Suprapubic skin (tissue), 4 donors: ENCODE results near the gene C11orf91. TPM values are rescaled to one million over a fixed set of nuclear protein-coding genes. Genes with fewer than 3 reads are reported as not detected.

Experiments used
- DNase-seq, 2 donors: peaks; one replicate each; pipeline ENCODE4 v3.0.0-alpha.2; 2019; ENCODE audit warnings: low spot score in 2 of 2
- H3K27ac ChIP-seq: fragments of 200-600 bp; sonication (generic); one replicate; pipeline ENCODE4 v1.5.1; 2019
- H3K27me3 ChIP-seq: fragments of 200-600 bp; sonication (generic); one replicate; pipeline ENCODE4 v1.5.1; 2019
- H3K36me3 ChIP-seq: fragments of 200-600 bp; sonication (generic); one replicate; pipeline ENCODE4 v1.5.1; 2019
- H3K4me1 ChIP-seq: fragments of 200-600 bp; sonication (generic); one replicate; pipeline ENCODE4 v1.5.1; 2019
- H3K4me3 ChIP-seq: fragments of 200-600 bp; sonication (generic); one replicate; pipeline ENCODE4 v1.5.1; 2019; ENCODE audit warnings: mild to moderate bottlenecking
- H3K9me3 ChIP-seq: fragments of 200-600 bp; sonication (generic); one replicate; pipeline ENCODE4 v1.5.1; 2019
- CTCF ChIP-seq, 2 donors: fragments of 200-600 bp in 1 of 2; fragments of 450-650 bp in 1 of 2; sonication (generic) in 1 of 2; IDR thresholded peaks; one replicate each; pipeline ENCODE4 v1.5.1; 2016 to 2019; ENCODE audit warnings: antibody characterized with exemption in 2 of 2, mild to moderate bottlenecking in 1 of 2, moderate library complexity in 1 of 2
- EP300 ChIP-seq: sonication (generic); formaldehyde crosslinking; IDR thresholded peaks from one replicate; pipeline ENCODE4 v1.6.1; 2017; ENCODE audit warnings: antibody characterized with exemption
- POLR2A ChIP-seq, 2 donors: fragments of 450-650 bp; IDR thresholded peaks; one replicate each; pipeline ENCODE4 v1.6.1; 2017; ENCODE audit warnings: antibody characterized with exemption in 2 of 2, mild to moderate bottlenecking in 2 of 2, moderate library complexity in 2 of 2
- POLR2AphosphoS5 ChIP-seq, 3 donors: sonication (generic); formaldehyde crosslinking; IDR thresholded peaks; one replicate each; pipeline ENCODE4 v1.6.1; 2017; ENCODE audit warnings: antibody characterized with exemption in 3 of 3
- WGBS: methylation state at CpG from one replicate; pipeline ENCODE4 v1.1.5; 2018; 5-methylcytosine and 5-hydroxymethylcytosine counted together
- total RNA-seq, 4 donors: library from RNA; depleted of rRNA; stranded (reverse); fragments of >200 nt; gene quantifications; one replicate each; pipeline ENCODE4 v1.1.0, GENCODE V29; 2016

Gene C11orf91, protein sequence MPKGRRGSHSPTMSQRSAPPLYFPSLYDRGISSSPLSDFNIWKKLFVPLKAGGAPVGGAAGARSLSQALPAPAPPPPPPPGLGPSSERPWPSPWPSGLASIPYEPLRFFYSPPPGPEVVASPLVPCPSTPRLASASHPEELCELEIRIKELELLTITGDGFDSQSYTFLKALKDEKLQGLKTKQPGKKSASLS
- total RNA-seq, result not detected

DNA sequence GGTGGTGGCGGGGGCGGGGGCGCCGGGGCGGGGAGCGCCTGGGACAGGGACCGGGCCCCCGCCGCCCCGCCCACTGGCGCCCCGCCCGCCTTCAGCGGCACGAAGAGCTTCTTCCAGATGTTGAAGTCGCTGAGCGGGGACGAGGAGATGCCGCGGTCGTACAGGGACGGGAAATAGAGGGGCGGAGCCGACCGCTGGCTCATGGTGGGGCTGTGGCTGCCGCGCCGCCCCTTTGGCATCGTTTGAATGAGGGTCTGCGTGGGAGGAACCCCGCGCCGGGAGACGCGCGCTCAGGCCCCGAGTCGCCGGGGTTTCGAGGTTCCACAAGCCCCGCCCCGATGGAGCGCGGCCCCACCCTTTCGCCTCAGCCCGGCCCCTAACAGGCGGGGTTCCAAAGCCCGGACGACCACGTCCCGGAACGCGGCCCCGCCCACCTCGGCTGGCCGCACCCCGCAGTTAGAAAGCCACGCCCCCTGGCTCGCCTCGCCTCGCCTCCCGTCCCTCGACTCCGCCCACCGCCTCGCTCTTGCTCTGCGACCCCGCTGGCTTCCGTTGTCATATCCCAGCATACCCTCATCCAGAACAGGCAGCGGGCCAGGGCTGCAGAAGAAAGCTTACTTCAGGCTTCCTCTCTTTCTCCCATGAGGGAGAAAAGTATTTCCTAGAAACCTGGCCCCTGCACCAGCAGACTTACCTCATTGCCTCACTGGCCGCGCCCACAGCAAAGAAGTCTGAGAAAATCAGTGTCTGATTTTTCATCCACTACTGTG is at the start of gene C11orf91:
TSS of gene C11orf91 (minus strand) at position 325 of the 770 bp plus-strand sequence. CDS start at position 239, 86 bp downstream.
- peak within 1 kb of the TSS; percentile 74 for H3K27ac ChIP-seq
- peaks cover 67% of the 10 kb centered on the region for H3K4me1 ChIP-seq
- DNase-seq, result peak; percentile 97 to 98
- H3K36me3 ChIP-seq, result no peaks in the 10 kb centered on the region
- peak in 2 of 3 donors; percentile 71 to 84 for TF ChIP-seq POLR2AphosphoS5 (IDR thresholded peaks at IDR 0.05)
- TF ChIP-seq POLR2A (IDR thresholded peaks at IDR 0.05), result peak in 1 of 2 donors; percentile 48
- TF ChIP-seq EP300, result no peak
- H3K9me3 ChIP-seq, result no peaks in the 10 kb centered on the region
- H3K27me3 ChIP-seq, result no peaks in the 10 kb centered on the region
- peak within 1 kb of the TSS; percentile 62 for H3K4me3 ChIP-seq
- 0% methylated on average over 21 of the region's 72 CpGs for WGBS

GRCh38 chr11:33747979-33748378 is 47.4 kb upstream of the C11orf91 start:
- no peaks in the 10 kb centered on the region for H3K4me1 ChIP-seq
- no peaks in the 10 kb centered on the region for H3K9me3 ChIP-seq
- H3K4me3 ChIP-seq, result no peak overlapping the region
- no peaks in the 10 kb centered on the region for H3K27me3 ChIP-seq
- H3K27ac ChIP-seq, result no peak overlapping the region
- TF ChIP-seq POLR2AphosphoS5 (IDR thresholded peaks at IDR 0.05) (no peak), CTCF (IDR thresholded peaks at IDR 0.05) (no peak), POLR2A (IDR thresholded peaks at IDR 0.05) (no peak), EP300 (no peak)
- 36% methylated on average over 2 of the region's 2 CpGs for WGBS
- H3K36me3 ChIP-seq, result peaks cover 59% of the 10 kb centered on the region
- no peak for DNase-seq

DNA sequence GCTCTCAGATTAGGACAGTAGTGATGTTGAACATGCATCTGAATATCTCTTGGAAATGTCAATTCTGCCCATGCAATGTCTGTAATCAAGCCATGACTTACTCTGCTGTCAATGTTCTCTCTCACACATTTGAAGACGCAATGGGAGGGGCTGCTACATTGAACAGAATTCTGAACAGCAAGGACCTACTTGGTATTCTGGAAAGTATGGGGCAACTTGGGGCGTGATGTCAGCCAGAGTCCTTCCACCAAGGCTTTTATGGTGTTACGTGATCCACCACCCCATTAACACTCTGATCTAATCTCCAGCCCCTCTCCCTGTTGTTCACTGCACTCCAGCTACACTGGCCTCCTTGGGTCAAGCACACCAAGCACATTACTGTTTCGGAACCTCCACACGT is 42.7 kb upstream of the C11orf91 start:
- Histone ChIP-seq H3K27me3 (no peaks in the 10 kb centered on the region), H3K4me3 (no peak overlapping the region), H3K36me3 (peaks cover 26% of the 10 kb centered on the region), H3K27ac (no peak overlapping the region), H3K4me1 (no peaks in the 10 kb centered on the region), H3K9me3 (no peaks in the 10 kb centered on the region)
- DNase-seq, result no peak
- no peak for TF ChIP-seq POLR2AphosphoS5 (IDR thresholded peaks at IDR 0.05)
- no peak for TF ChIP-seq EP300
- no peak for TF ChIP-seq POLR2A (IDR thresholded peaks at IDR 0.05)
- TF ChIP-seq CTCF (IDR thresholded peaks at IDR 0.05), result no peak
- 90% methylated on average over 5 of the region's 5 CpGs for WGBS

DNA sequence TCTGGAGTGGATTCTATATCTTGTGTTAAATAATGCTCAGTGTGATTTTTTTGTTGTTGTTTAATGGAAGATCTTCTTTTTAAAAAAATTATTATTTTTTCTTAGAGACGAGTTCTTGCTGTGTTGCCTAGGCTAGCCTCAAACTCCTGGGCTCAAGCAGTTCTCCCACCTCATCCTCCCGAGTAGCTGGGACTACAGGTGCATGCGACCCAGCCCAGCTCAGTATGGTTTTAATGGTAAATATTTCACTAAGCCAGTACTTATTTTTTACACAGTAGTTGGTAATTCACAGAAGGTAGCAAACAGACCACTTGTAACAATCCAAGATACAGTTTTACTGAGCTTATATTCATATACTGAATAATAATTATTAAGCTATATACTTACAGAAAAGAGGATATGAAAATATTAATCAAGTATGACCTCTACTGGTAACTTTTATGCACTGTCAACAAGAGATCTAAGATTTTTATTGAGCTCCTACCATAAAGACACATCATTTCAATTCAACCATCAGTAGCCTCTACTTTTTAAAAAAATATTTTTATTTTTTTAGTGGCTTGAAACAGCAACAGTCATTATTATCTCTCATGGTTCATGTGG is 41.7 kb upstream of the C11orf91 start:
- DNase-seq, result no peak
- WGBS, result 76% methylated on average over 3 of the region's 3 CpGs
- TF ChIP-seq EP300 (no peak), POLR2A (IDR thresholded peaks at IDR 0.05) (no peak), CTCF (IDR thresholded peaks at IDR 0.05) (peak; percentile 29 to 43)
- Histone ChIP-seq H3K4me1 (peaks cover 4% of the 10 kb centered on the region), H3K4me3 (no peak overlapping the region), H3K9me3 (no peaks in the 10 kb centered on the region), H3K36me3 (peaks cover 18% of the 10 kb centered on the region), H3K27ac (no peak overlapping the region), H3K27me3 (no peaks in the 10 kb centered on the region)

DNA sequence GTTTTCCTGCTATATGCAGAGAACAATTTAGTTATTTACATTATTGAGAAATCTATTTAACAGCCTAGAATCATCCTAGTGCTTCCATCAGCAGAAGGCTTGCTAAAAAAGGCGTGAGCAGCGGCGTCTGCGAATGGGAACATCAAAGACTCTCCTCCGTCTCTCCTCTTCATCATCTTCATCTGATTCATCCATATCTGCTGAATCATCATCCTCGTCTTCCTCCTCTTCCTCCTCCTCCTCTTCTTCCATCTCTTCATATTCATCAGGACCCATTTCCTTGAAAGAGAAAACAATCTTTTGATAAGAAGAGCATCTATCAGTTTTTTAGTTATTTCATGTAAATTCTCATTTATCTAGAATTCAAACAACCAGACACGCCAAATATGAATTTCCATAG is 41.2 kb upstream of the C11orf91 start:
- Histone ChIP-seq H3K27ac (no peak overlapping the region), H3K27me3 (no peaks in the 10 kb centered on the region), H3K4me1 (peaks cover 9% of the 10 kb centered on the region), H3K9me3 (no peaks in the 10 kb centered on the region), H3K36me3 (peaks cover 12% of the 10 kb centered on the region), H3K4me3 (no peak overlapping the region)
- DNase-seq, result no peak
- WGBS, result 83% methylated on average over 7 of the region's 7 CpGs
- TF ChIP-seq POLR2AphosphoS5 (IDR thresholded peaks at IDR 0.05), result no peak
- no peak for TF ChIP-seq EP300

DNA sequence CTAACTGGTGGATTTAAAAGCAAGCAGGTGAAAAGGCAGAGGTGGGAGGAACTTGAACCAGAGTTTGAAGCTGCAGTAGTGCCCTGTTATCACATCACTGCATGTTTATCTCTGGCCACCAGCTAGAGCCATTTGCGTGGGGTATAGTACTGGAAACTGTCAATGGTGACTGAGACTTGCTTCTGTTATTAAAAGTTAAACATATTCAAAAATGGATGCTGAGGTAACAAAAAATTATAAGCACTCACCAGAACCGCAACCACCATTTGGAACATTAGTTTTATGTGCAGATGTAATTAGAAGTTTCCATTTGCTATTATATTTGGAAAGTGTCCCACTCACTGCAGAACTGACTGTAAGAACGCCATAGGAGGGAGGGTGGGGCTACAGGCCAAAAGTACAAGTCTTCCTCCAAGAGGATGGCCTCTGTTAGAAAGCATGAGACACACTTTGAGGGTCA is 36.8 kb upstream of the C11orf91 start:
- H3K27ac ChIP-seq, result peak overlapping the region; percentile 99
- no peaks in the 10 kb centered on the region for H3K9me3 ChIP-seq
- no peak overlapping the region for H3K4me3 ChIP-seq
- no peaks in the 10 kb centered on the region for H3K27me3 ChIP-seq
- TF ChIP-seq EP300 (no peak), CTCF (IDR thresholded peaks at IDR 0.05) (no peak), POLR2AphosphoS5 (IDR thresholded peaks at IDR 0.05) (no peak), POLR2A (IDR thresholded peaks at IDR 0.05) (no peak)
- H3K4me1 ChIP-seq, result peaks cover 37% of the 10 kb centered on the region
- 37% methylated on average over 3 of the region's 3 CpGs for WGBS
- H3K36me3 ChIP-seq, result peaks cover 5% of the 10 kb centered on the region
- DNase-seq, result no peak
